Eye (tissue), 1 donor: ENCODE measurements around the gene TRIM7.

Source experiments
- DNase-seq: peaks from one replicate; pipeline ENCODE4 v3.0.0-alpha.2; 2015

Gene TRIM7

GRCh38 chr5:181169459-181170236 lies 35.3 kb downstream of the TRIM7 start:
- DNase-seq = peak; percentile 86

DNA sequence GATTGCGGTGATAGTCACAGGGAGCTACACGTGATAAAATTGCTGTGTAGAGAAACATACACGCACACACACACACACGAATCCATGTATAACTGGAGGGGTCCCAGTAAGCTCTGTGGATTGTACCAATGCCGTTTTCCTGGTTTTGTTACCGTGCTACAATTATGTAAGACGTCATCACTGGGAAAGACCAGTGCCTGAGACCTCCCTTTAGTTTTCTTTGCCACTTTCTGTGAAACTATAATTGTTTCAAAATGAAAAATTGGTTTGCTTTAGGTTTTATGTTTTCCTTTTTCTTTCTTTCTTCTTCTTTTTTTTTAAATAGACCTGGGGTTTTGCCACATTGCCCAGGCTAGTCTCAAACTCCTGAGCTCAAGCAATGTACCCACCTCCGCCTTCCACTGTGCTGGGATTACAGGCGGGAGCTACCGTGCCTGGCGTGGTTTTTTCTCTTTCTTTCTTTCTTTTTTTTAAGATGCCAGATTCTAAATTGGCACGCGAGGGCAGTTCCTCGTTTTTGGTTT lies 36.3 kb downstream of the TRIM7 start:
- no peak for DNase-seq

GRCh38 chr5:181167814-181168488 lies 37.0 kb downstream of the TRIM7 start:
- peak; percentile 77 for DNase-seq

GRCh38 chr5:181166812-181167733 lies 37.9 kb downstream of the TRIM7 start:
- DNase-seq = no peak

GRCh38 chr5:181164076-181164952 lies 40.7 kb downstream of the TRIM7 start:
- no peak for DNase-seq

- DNase-seq = no peak
These were observed 41.4 kb downstream of the TRIM7 start for GRCh38 chr5:181163487-181164075.

DNA sequence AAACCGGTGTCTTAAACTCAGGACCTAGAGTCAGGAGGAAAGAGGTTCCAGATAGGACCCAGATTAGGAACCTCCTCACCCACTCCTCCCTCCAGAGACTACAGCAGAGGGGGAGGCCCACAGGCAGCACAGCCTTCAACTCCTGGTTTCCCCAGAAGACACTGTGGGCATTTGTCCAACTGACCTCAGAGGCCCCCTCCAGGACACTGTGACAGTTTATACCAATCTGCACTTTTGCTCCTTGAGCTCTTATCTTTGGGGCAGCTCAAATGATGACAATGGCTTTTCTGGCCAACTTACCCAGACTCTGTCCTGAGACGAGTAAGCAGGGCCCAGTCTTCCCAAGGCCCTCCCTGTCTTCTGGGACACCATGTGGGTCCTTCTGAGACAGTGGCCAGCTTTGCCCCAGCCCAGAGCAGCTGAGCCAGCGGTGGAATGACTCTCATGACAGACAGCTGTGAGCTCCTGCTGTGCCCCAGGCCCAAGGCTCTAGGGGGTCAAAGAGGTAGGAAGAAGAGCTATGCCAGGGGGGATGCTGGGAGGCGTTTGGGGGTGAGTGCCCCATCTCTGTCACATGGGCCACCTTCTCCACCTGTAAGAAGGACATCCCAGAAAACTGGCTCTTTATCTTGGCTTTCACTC lies 43.3 kb downstream of the TRIM7 start:
- no peak for DNase-seq

GRCh38 chr5:181160755-181161533 lies 44.1 kb downstream of the TRIM7 start:
- peak; percentile 85 for DNase-seq

- DNase-seq = peak; percentile 78
These were observed 44.7 kb downstream of the TRIM7 start for GRCh38 chr5:181160152-181160754.

- DNase-seq = peak; percentile 96
These were observed 45.5 kb downstream of the TRIM7 start for GRCh38 chr5:181159286-181160151.

- no peak for DNase-seq
These were observed 46.1 kb downstream of the TRIM7 start for GRCh38 chr5:181158869-181159268.

DNA sequence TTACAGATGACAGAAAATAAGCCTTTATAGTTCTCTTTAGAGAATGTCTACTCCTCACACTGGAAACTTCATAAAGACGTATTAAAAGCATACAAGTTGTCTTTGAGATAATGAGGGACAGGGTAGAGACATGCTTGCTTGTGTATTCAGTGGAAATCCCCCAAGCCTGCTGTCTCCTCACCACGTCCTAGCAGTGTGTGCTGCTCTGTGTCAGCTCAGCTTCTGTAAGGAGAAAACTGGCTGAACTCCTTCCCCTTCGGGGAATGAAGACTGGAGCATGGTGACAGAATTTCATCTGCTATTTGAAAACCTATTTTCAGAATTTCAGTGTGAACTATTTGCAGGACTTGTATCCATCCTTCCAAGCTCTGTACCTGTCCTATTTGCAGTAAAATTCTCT lies 48.2 kb downstream of the TRIM7 start:
- DNase-seq = no peak

DNA sequence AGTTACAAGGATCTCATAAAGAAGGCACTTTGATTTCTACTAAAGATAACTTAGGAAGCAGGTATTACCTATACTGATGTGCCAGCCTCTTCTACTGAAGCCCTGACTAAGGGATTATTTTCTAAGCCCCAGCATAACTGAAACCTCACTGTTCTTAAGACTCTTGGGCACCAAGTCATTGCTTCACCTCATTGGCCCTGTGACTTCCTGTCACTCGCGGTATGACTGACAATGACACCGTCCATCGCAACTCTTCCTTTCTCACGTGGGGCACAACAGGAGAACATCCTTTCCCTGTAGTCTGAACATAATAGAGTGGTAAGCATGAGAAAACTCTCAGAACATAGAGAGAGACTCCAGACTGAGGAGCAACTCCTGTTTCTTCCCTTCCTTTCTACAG lies 51.2 kb downstream of the TRIM7 start:
- DNase-seq = no peak

- no peak for DNase-seq
These were observed 52.6 kb downstream of the TRIM7 start for GRCh38 chr5:181152406-181152805.

- no peak for DNase-seq
These were observed 53.9 kb downstream of the TRIM7 start for GRCh38 chr5:181151146-181151545.

- DNase-seq = no peak
These were observed 54.9 kb downstream of the TRIM7 start for GRCh38 chr5:181149806-181150733.

GRCh38 chr5:181149355-181149754 lies 55.6 kb downstream of the TRIM7 start:
- no peak for DNase-seq
